GM12891 (cell line): Measurements from ENCODE around the gene LDLRAD3.

Experiments used
- POLR2A ChIP-seq: IDR thresholded peaks from 2 replicates; pipeline ENCODE4 v1.6.1; 2011; ENCODE audit warnings: low read depth, low read length, control low read depth
- POLR2AphosphoS5 ChIP-seq: IDR thresholded peaks from 2 replicates; pipeline ENCODE4 v1.6.1; 2011; ENCODE audit warnings: low read depth, low read length, control low read depth
- TAF1 ChIP-seq: IDR thresholded peaks from 2 replicates; pipeline ENCODE4 v1.6.1; 2011; ENCODE audit warnings: low read depth, low read length, control low read depth

- no peak for TF ChIP-seq POLR2A
- no peak for TF ChIP-seq POLR2AphosphoS5
- no peak for TF ChIP-seq TAF1
Measured at GRCh38 chr11:36224209-36224882, 280.5 kb downstream of the LDLRAD3 start.
